Activated T-helper 17 cell treated with anti-CD3 and anti-CD28 coated beads, Interleukin-2, amount 50 U/mL, for 72 hours (primary cell): ENCODE data around the gene USP53. TPM values are rescaled to one million over a fixed set of nuclear protein-coding genes. Genes with fewer than 3 reads are reported as not detected.
"Not testable (repeated sequence)": the region's sequence is repeated elsewhere in the genome, so short reads cannot be mapped to it uniquely, and the experiment has no call there.

Experiments
- ATAC-seq: fragments of 150-1000 bp; cut with Tn5 transposase; replicated peaks from 2 replicates; pipeline ENCODE4 v1.10.0; 2021; ENCODE audit warnings: mild to moderate bottlenecking, moderate library complexity
- H3K27ac Mint-ChIP-seq: one replicate; pipeline ENCODE4 v1.8.0; 2022; ENCODE audit warnings: mixed read lengths
- H3K27me3 Mint-ChIP-seq: one replicate; pipeline ENCODE4 v1.8.0; 2022; ENCODE audit warnings: mixed read lengths
- H3K36me3 Mint-ChIP-seq: one replicate; pipeline ENCODE4 v1.8.0; 2022; ENCODE audit warnings: low read depth, mild to moderate bottlenecking, mixed read lengths
- H3K4me1 Mint-ChIP-seq: one replicate; pipeline ENCODE4 v1.8.0; 2022; ENCODE audit warnings: mixed read lengths
- H3K4me3 Mint-ChIP-seq: one replicate; pipeline ENCODE4 v1.8.0; 2022; ENCODE audit warnings: mild to moderate bottlenecking, mixed read lengths
- H3K9me3 Mint-ChIP-seq: one replicate; pipeline ENCODE4 v1.8.0; 2022; ENCODE audit warnings: mixed read lengths
- total RNA-seq, 2 donors: library from RNA; stranded (reverse); gene quantifications; one replicate each; pipeline ENCODE4 v1.2.3, GENCODE V29; 2022

Gene USP53
- total RNA-seq, 2 donors from 2014 or later: 9.7 to 27.7 TPM

GRCh38 chr4:119237642-119238041, 25.1 kb downstream of the USP53 start:
- no peak for ATAC-seq
- Mint-ChIP-seq H3K9me3 (no peaks in the 10 kb centered on the region), H3K4me1 (peaks cover 35% of the 10 kb centered on the region), H3K27me3 (no peaks in the 10 kb centered on the region), H3K36me3 (peaks cover 59% of the 10 kb centered on the region), H3K27ac (peak overlapping the region; percentile 76), H3K4me3 (peak overlapping the region; percentile 45)

- no peaks in the 10 kb centered on the region for H3K9me3 Mint-ChIP-seq
- peak overlapping the region; percentile 76 for H3K27ac Mint-ChIP-seq
- H3K36me3 Mint-ChIP-seq: peaks cover 59% of the 10 kb centered on the region
- H3K27me3 Mint-ChIP-seq: no peaks in the 10 kb centered on the region
- H3K4me3 Mint-ChIP-seq: peak overlapping the region; percentile 45
- ATAC-seq: peak; percentile 94
- peaks cover 34% of the 10 kb centered on the region for H3K4me1 Mint-ChIP-seq
These were observed 25.7 kb downstream of the USP53 start for GRCh38 chr4:119238068-119238722.

GRCh38 chr4:119240128-119240527, 27.6 kb downstream of the USP53 start:
- H3K36me3 Mint-ChIP-seq: peaks cover 60% of the 10 kb centered on the region
- no peak for ATAC-seq
- H3K27ac Mint-ChIP-seq: no peak overlapping the region
- H3K4me3 Mint-ChIP-seq: no peak overlapping the region
- H3K4me1 Mint-ChIP-seq: peaks cover 24% of the 10 kb centered on the region
- no peaks in the 10 kb centered on the region for H3K9me3 Mint-ChIP-seq
- no peaks in the 10 kb centered on the region for H3K27me3 Mint-ChIP-seq

- H3K27me3 Mint-ChIP-seq: no peaks in the 10 kb centered on the region
- no peaks in the 10 kb centered on the region for H3K9me3 Mint-ChIP-seq
- no peak for ATAC-seq
- H3K27ac Mint-ChIP-seq: no peak overlapping the region
- no peak overlapping the region for H3K4me3 Mint-ChIP-seq
- peaks cover 60% of the 10 kb centered on the region for H3K36me3 Mint-ChIP-seq
- H3K4me1 Mint-ChIP-seq: peaks cover 22% of the 10 kb centered on the region
These were observed 28.1 kb downstream of the USP53 start for GRCh38 chr4:119240568-119240967.

- Mint-ChIP-seq H3K9me3 (no peaks in the 10 kb centered on the region), H3K36me3 (peaks cover 66% of the 10 kb centered on the region), H3K27me3 (no peaks in the 10 kb centered on the region), H3K4me3 (no peak overlapping the region), H3K4me1 (peaks cover 11% of the 10 kb centered on the region), H3K27ac (no peak overlapping the region)
- no peak for ATAC-seq
These were observed 29.9 kb downstream of the USP53 start for GRCh38 chr4:119242417-119242816.

GRCh38 chr4:119243868-119244267, 31.4 kb downstream of the USP53 start:
- ATAC-seq: no peak
- Mint-ChIP-seq H3K36me3 (peaks cover 60% of the 10 kb centered on the region), H3K4me3 (no peak overlapping the region), H3K4me1 (no peaks in the 10 kb centered on the region), H3K9me3 (no peaks in the 10 kb centered on the region), H3K27me3 (no peaks in the 10 kb centered on the region), H3K27ac (no peak overlapping the region)

GRCh38 chr4:119244344-119244743, 31.8 kb downstream of the USP53 start:
- Mint-ChIP-seq H3K36me3 (peaks cover 60% of the 10 kb centered on the region), H3K4me1 (no peaks in the 10 kb centered on the region), H3K27me3 (no peaks in the 10 kb centered on the region), H3K27ac (no peak overlapping the region), H3K4me3 (no peak overlapping the region), H3K9me3 (no peaks in the 10 kb centered on the region)
- no peak for ATAC-seq

- no peak overlapping the region for H3K4me3 Mint-ChIP-seq
- no peak overlapping the region for H3K27ac Mint-ChIP-seq
- ATAC-seq: no peak
- no peaks in the 10 kb centered on the region for H3K4me1 Mint-ChIP-seq
- no peaks in the 10 kb centered on the region for H3K27me3 Mint-ChIP-seq
- H3K9me3 Mint-ChIP-seq: no peaks in the 10 kb centered on the region
- peaks cover 62% of the 10 kb centered on the region for H3K36me3 Mint-ChIP-seq
These were observed 32.3 kb downstream of the USP53 start for GRCh38 chr4:119244832-119245231.

GRCh38 chr4:119246177-119246733, 33.7 kb downstream of the USP53 start:
- H3K4me3 Mint-ChIP-seq: no peak overlapping the region
- peaks cover 64% of the 10 kb centered on the region for H3K36me3 Mint-ChIP-seq
- H3K27me3 Mint-ChIP-seq: no peaks in the 10 kb centered on the region
- no peaks in the 10 kb centered on the region for H3K4me1 Mint-ChIP-seq
- H3K9me3 Mint-ChIP-seq: no peaks in the 10 kb centered on the region
- no peak overlapping the region for H3K27ac Mint-ChIP-seq
- ATAC-seq: no peak

- ATAC-seq, H3K27me3 Mint-ChIP-seq, H3K4me1 Mint-ChIP-seq, H3K9me3 Mint-ChIP-seq, H3K4me3 Mint-ChIP-seq, H3K27ac Mint-ChIP-seq: not testable (repeated sequence)
- peaks cover 88% of the 10 kb centered on the region for H3K36me3 Mint-ChIP-seq
These were observed 38.5 kb downstream of the USP53 start for GRCh38 chr4:119251037-119251436.

GRCh38 chr4:119255223-119255622, 42.7 kb downstream of the USP53 start:
- not testable (repeated sequence) for H3K4me3 Mint-ChIP-seq, ATAC-seq, H3K27me3 Mint-ChIP-seq, H3K27ac Mint-ChIP-seq, H3K4me1 Mint-ChIP-seq, H3K9me3 Mint-ChIP-seq
- peaks cover 86% of the 10 kb centered on the region for H3K36me3 Mint-ChIP-seq

- no peak overlapping the region for H3K4me3 Mint-ChIP-seq
- ATAC-seq: no peak
- peaks cover 8% of the 10 kb centered on the region for H3K4me1 Mint-ChIP-seq
- no peak overlapping the region for H3K27ac Mint-ChIP-seq
- no peaks in the 10 kb centered on the region for H3K9me3 Mint-ChIP-seq
- peaks cover 64% of the 10 kb centered on the region for H3K36me3 Mint-ChIP-seq
- H3K27me3 Mint-ChIP-seq: no peaks in the 10 kb centered on the region
These were observed 48.0 kb downstream of the USP53 start for GRCh38 chr4:119260528-119260927.

- no peak for ATAC-seq
- H3K4me1 Mint-ChIP-seq: peaks cover 16% of the 10 kb centered on the region
- H3K9me3 Mint-ChIP-seq: no peaks in the 10 kb centered on the region
- peaks cover 71% of the 10 kb centered on the region for H3K36me3 Mint-ChIP-seq
- H3K4me3 Mint-ChIP-seq: no peak overlapping the region
- H3K27ac Mint-ChIP-seq: no peak overlapping the region
- H3K27me3 Mint-ChIP-seq: no peaks in the 10 kb centered on the region
These were observed 49.5 kb downstream of the USP53 start for GRCh38 chr4:119261986-119262385.

GRCh38 chr4:119264743-119265142, 52.2 kb downstream of the USP53 start:
- Mint-ChIP-seq H3K36me3 (peaks cover 66% of the 10 kb centered on the region), H3K27me3 (no peaks in the 10 kb centered on the region), H3K27ac (peak overlapping the region; percentile 60), H3K9me3 (no peaks in the 10 kb centered on the region), H3K4me3 (no peak overlapping the region), H3K4me1 (peaks cover 16% of the 10 kb centered on the region)
- peak; percentile 86 for ATAC-seq

- peak; percentile 66 for ATAC-seq
- peaks cover 16% of the 10 kb centered on the region for H3K4me1 Mint-ChIP-seq
- peak overlapping the region; percentile 75 for H3K27ac Mint-ChIP-seq
- H3K9me3 Mint-ChIP-seq: no peaks in the 10 kb centered on the region
- peaks cover 65% of the 10 kb centered on the region for H3K36me3 Mint-ChIP-seq
- H3K27me3 Mint-ChIP-seq: no peaks in the 10 kb centered on the region
- peak overlapping the region; percentile 15 for H3K4me3 Mint-ChIP-seq
These were observed 53.6 kb downstream of the USP53 start for GRCh38 chr4:119266153-119266552.
